ENCODE results near the gene PDE6C.

PDE6C gene

GRCh38 chr10:93595378-93596161 lies 16.8 kb upstream of the PDE6C start:
- H3K27me3 ChIP-seq (replicated peaks; ENCODE audit: control insufficient read depth, insufficient read depth, low read length) = no peaks in the 10 kb centered on the region
- peaks cover 34% of the 10 kb centered on the region for H3K36me3 ChIP-seq (ENCODE audit: control insufficient read depth, insufficient read depth, low read length, severe bottlenecking)
- DNase-seq (ENCODE audit: low read depth) = no peak
- H3K9me3 ChIP-seq (ENCODE audit: control insufficient read depth, low read length) = no peaks in the 10 kb centered on the region
- peaks cover 19% of the 10 kb centered on the region for H3K4me1 ChIP-seq (ENCODE audit: control insufficient read depth, insufficient read depth, low read length)
- no peak overlapping the region for H3K4me3 ChIP-seq (ENCODE audit: low read length)
- no peak overlapping the region for H3K9ac ChIP-seq (ENCODE audit: low read length)

- Histone ChIP-seq H3K4me3 (ENCODE audit: low read length) (no peak overlapping the region), H3K27me3 (replicated peaks; ENCODE audit: control insufficient read depth, insufficient read depth, low read length) (peaks cover 2% of the 10 kb centered on the region), H3K36me3 (ENCODE audit: control insufficient read depth, insufficient read depth, low read length, severe bottlenecking) (peaks cover 34% of the 10 kb centered on the region), H3K9me3 (ENCODE audit: control insufficient read depth, low read length) (no peaks in the 10 kb centered on the region), H3K9ac (ENCODE audit: low read length) (no peak overlapping the region), H3K4me1 (ENCODE audit: control insufficient read depth, insufficient read depth, low read length) (peaks cover 14% of the 10 kb centered on the region)
- DNase-seq (ENCODE audit: low read depth) = no peak
Observed at GRCh38 chr10:93596539-93596938, 15.8 kb upstream of the PDE6C start.

GRCh38 chr10:93597075-93597599 lies 15.2 kb upstream of the PDE6C start:
- Histone ChIP-seq H3K9me3 (ENCODE audit: control insufficient read depth, low read length) (no peaks in the 10 kb centered on the region), H3K9ac (ENCODE audit: low read length) (no peak overlapping the region), H3K27me3 (replicated peaks; ENCODE audit: control insufficient read depth, insufficient read depth, low read length) (peaks cover 8% of the 10 kb centered on the region), H3K36me3 (ENCODE audit: control insufficient read depth, insufficient read depth, low read length, severe bottlenecking) (peaks cover 34% of the 10 kb centered on the region), H3K4me1 (ENCODE audit: control insufficient read depth, insufficient read depth, low read length) (peaks cover 18% of the 10 kb centered on the region), H3K4me3 (ENCODE audit: low read length) (no peak overlapping the region)
- no peak for DNase-seq (ENCODE audit: low read depth)

GRCh38 chr10:93598157-93598556 lies 14.2 kb upstream of the PDE6C start:
- Histone ChIP-seq H3K36me3 (ENCODE audit: control insufficient read depth, insufficient read depth, low read length, severe bottlenecking) (peaks cover 25% of the 10 kb centered on the region), H3K27me3 (replicated peaks; ENCODE audit: control insufficient read depth, insufficient read depth, low read length) (peaks cover 16% of the 10 kb centered on the region), H3K4me1 (ENCODE audit: control insufficient read depth, insufficient read depth, low read length) (peaks cover 28% of the 10 kb centered on the region), H3K9ac (ENCODE audit: low read length) (no peak overlapping the region), H3K4me3 (ENCODE audit: low read length) (no peak overlapping the region), H3K9me3 (ENCODE audit: control insufficient read depth, low read length) (no peaks in the 10 kb centered on the region)
- DNase-seq (ENCODE audit: low read depth) = no peak

GRCh38 chr10:93599335-93599734 lies 13.0 kb upstream of the PDE6C start:
- Histone ChIP-seq H3K9me3 (ENCODE audit: control insufficient read depth, low read length) (no peaks in the 10 kb centered on the region), H3K27me3 (replicated peaks; ENCODE audit: control insufficient read depth, insufficient read depth, low read length) (peaks cover 25% of the 10 kb centered on the region), H3K4me3 (ENCODE audit: low read length) (peak overlapping the region; percentile 76), H3K4me1 (ENCODE audit: control insufficient read depth, insufficient read depth, low read length) (peaks cover 34% of the 10 kb centered on the region), H3K36me3 (ENCODE audit: control insufficient read depth, insufficient read depth, low read length, severe bottlenecking) (peaks cover 18% of the 10 kb centered on the region), H3K9ac (ENCODE audit: low read length) (no peak overlapping the region)
- DNase-seq (ENCODE audit: low read depth) = no peak

- peak overlapping the region; percentile 76 for H3K4me3 ChIP-seq (ENCODE audit: low read length)
- peak overlapping the region; percentile 68 for H3K9ac ChIP-seq (ENCODE audit: low read length)
- DNase-seq (ENCODE audit: low read depth) = no peak
- no peaks in the 10 kb centered on the region for H3K9me3 ChIP-seq (ENCODE audit: control insufficient read depth, low read length)
- H3K4me1 ChIP-seq (ENCODE audit: control insufficient read depth, insufficient read depth, low read length) = peaks cover 34% of the 10 kb centered on the region
- peaks cover 18% of the 10 kb centered on the region for H3K36me3 ChIP-seq (ENCODE audit: control insufficient read depth, insufficient read depth, low read length, severe bottlenecking)
- H3K27me3 ChIP-seq (replicated peaks; ENCODE audit: control insufficient read depth, insufficient read depth, low read length) = peaks cover 29% of the 10 kb centered on the region
Observed at GRCh38 chr10:93599778-93600177, 12.6 kb upstream of the PDE6C start.

- peak; percentile 71 for DNase-seq (ENCODE audit: low read depth)
- peak overlapping the region; percentile 76 for H3K4me3 ChIP-seq (ENCODE audit: low read length)
- peaks cover 34% of the 10 kb centered on the region for H3K4me1 ChIP-seq (ENCODE audit: control insufficient read depth, insufficient read depth, low read length)
- H3K36me3 ChIP-seq (ENCODE audit: control insufficient read depth, insufficient read depth, low read length, severe bottlenecking) = peaks cover 11% of the 10 kb centered on the region
- H3K9ac ChIP-seq (ENCODE audit: low read length) = peak overlapping the region; percentile 68
- H3K27me3 ChIP-seq (replicated peaks; ENCODE audit: control insufficient read depth, insufficient read depth, low read length) = peaks cover 30% of the 10 kb centered on the region
- H3K9me3 ChIP-seq (ENCODE audit: control insufficient read depth, low read length) = no peaks in the 10 kb centered on the region
Observed at GRCh38 chr10:93600446-93601145, 11.7 kb upstream of the PDE6C start.

GRCh38 chr10:93601146-93601773 lies 11.1 kb upstream of the PDE6C start, which contains the start of gene RBP4:
TSS of gene RBP4 (minus strand) at chr10:93601235. CDS start at chr10:93601028, 207 bp downstream.
- peak; percentile 52 for DNase-seq (ENCODE audit: low read depth)
- Histone ChIP-seq H3K27me3 (replicated peaks; ENCODE audit: control insufficient read depth, insufficient read depth, low read length) (peaks cover 33% of the 10 kb centered on the region), H3K9ac (ENCODE audit: low read length) (peak within 1 kb of the TSS; percentile 68), H3K4me3 (ENCODE audit: low read length) (peak within 1 kb of the TSS; percentile 76), H3K36me3 (ENCODE audit: control insufficient read depth, insufficient read depth, low read length, severe bottlenecking) (peaks cover 8% of the 10 kb centered on the region), H3K4me1 (ENCODE audit: control insufficient read depth, insufficient read depth, low read length) (peaks cover 34% of the 10 kb centered on the region), H3K9me3 (ENCODE audit: control insufficient read depth, low read length) (no peaks in the 10 kb centered on the region)

GRCh38 chr10:93601774-93602162 lies 10.6 kb upstream of the PDE6C start:
- Histone ChIP-seq H3K36me3 (ENCODE audit: control insufficient read depth, insufficient read depth, low read length, severe bottlenecking) (peaks cover 7% of the 10 kb centered on the region), H3K9me3 (ENCODE audit: control insufficient read depth, low read length) (no peaks in the 10 kb centered on the region), H3K4me3 (ENCODE audit: low read length) (peak overlapping the region; percentile 72), H3K9ac (ENCODE audit: low read length) (no peak overlapping the region), H3K27me3 (replicated peaks; ENCODE audit: control insufficient read depth, insufficient read depth, low read length) (peaks cover 38% of the 10 kb centered on the region), H3K4me1 (ENCODE audit: control insufficient read depth, insufficient read depth, low read length) (peaks cover 34% of the 10 kb centered on the region)
- DNase-seq (ENCODE audit: low read depth) = no peak

GRCh38 chr10:93603023-93603422 lies 9.3 kb upstream of the PDE6C start:
- Histone ChIP-seq H3K9me3 (ENCODE audit: control insufficient read depth, low read length) (peaks cover 6% of the 10 kb centered on the region), H3K9ac (ENCODE audit: low read length) (no peak overlapping the region), H3K36me3 (ENCODE audit: control insufficient read depth, insufficient read depth, low read length, severe bottlenecking) (no peaks in the 10 kb centered on the region), H3K4me1 (ENCODE audit: control insufficient read depth, insufficient read depth, low read length) (peaks cover 34% of the 10 kb centered on the region), H3K4me3 (ENCODE audit: low read length) (peak overlapping the region; percentile 8), H3K27me3 (replicated peaks; ENCODE audit: control insufficient read depth, insufficient read depth, low read length) (peaks cover 40% of the 10 kb centered on the region)
- no peak for DNase-seq (ENCODE audit: low read depth)

- no peak for DNase-seq (ENCODE audit: low read depth)
- H3K36me3 ChIP-seq (ENCODE audit: control insufficient read depth, insufficient read depth, low read length, severe bottlenecking) = no peaks in the 10 kb centered on the region
- H3K27me3 ChIP-seq (replicated peaks; ENCODE audit: control insufficient read depth, insufficient read depth, low read length) = peaks cover 45% of the 10 kb centered on the region
- no peak overlapping the region for H3K9ac ChIP-seq (ENCODE audit: low read length)
- no peak overlapping the region for H3K4me3 ChIP-seq (ENCODE audit: low read length)
- H3K9me3 ChIP-seq (ENCODE audit: control insufficient read depth, low read length) = peaks cover 6% of the 10 kb centered on the region
- peaks cover 29% of the 10 kb centered on the region for H3K4me1 ChIP-seq (ENCODE audit: control insufficient read depth, insufficient read depth, low read length)
Observed at GRCh38 chr10:93604146-93604545, 8.2 kb upstream of the PDE6C start.

Measured in adipocyte (in vitro differentiated cells).